BLaER1 (cell line): ENCODE measurements around the gene TPSB2.
"Not testable (repeated sequence)": the region's sequence is repeated elsewhere in the genome, so short reads cannot be mapped to it uniquely, and the experiment has no call there.

Experiments used
- H3K27ac ChIP-seq: shearing (Covaris generic); formaldehyde crosslinking; 2 replicates; pipeline ENCODE4 v1.8.1; 2022
- H3K27me3 ChIP-seq: shearing (Covaris generic); formaldehyde crosslinking; 2 replicates; pipeline ENCODE4 v1.8.1; 2022
- H3K36me3 ChIP-seq: shearing (Covaris generic); formaldehyde crosslinking; 2 replicates; pipeline ENCODE4 v1.8.1; 2022
- H3K4me1 ChIP-seq: shearing (Covaris generic); formaldehyde crosslinking; 2 replicates; pipeline ENCODE4 v1.8.1; 2022
- H3K4me2 ChIP-seq: shearing (Covaris generic); formaldehyde crosslinking; 2 replicates; pipeline ENCODE4 v1.8.1; 2022
- H3K4me3 ChIP-seq: shearing (Covaris generic); formaldehyde crosslinking; 2 replicates; pipeline ENCODE4 v1.8.1; 2022
- H3K9ac ChIP-seq: shearing (Covaris generic); formaldehyde crosslinking; 2 replicates; pipeline ENCODE4 v1.8.1; 2022
- H3K9me3 ChIP-seq: shearing (Covaris generic); formaldehyde crosslinking; 2 replicates; pipeline ENCODE4 v1.8.1; 2022
- H4K20me1 ChIP-seq: shearing (Covaris generic); formaldehyde crosslinking; 2 replicates; pipeline ENCODE4 v1.8.1; 2022
- Cebpa-rat ChIP-seq: shearing (Covaris generic); IDR thresholded peaks from 2 replicates; pipeline ENCODE4 v1.8.1; 2022

The TPSB2 gene

DNA sequence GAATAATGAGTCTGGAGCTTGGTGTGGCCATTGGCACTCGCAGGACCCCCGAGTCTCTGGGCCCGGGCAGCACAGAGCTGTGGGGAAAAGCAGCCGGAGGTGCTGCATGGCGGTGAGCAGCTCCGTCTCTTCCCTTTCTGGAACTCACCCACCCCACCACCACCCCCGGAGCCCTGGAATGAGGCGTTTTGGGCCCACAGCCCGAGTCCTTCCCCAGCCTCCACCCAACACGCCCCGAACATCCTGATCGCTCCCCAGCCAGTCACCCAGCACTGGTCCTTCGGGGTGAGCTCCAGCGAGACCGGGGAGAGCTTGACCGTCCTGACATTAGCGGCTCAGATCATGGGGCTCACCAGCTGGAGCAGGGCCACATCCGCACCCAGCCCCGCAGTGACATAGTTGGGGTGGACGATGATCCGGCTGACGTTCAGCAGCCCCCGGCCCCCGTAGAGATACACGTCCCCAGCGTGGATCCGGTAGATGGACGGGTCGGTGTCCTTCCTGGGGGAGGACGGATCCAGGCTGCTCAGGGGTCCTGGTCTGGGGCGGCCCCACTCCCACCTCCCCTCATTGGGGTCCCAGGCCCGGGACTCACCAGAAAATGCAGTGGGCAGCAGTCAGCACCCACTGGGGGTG lies 32.3 kb upstream of the TPSB2 start:
- Histone ChIP-seq H3K9me3 (no peaks in the 10 kb centered on the region; the same call in 1 of the 2 replicates), H3K27me3 (peaks cover 63% of the 10 kb centered on the region), H4K20me1 (peaks cover 49% of the 10 kb centered on the region), H3K4me1 (peaks cover 13% of the 10 kb centered on the region; the same call in 1 of the 2 replicates), H3K4me3 (no peak overlapping the region), H3K27ac (no peak overlapping the region), H3K9ac (no peak overlapping the region), H3K4me2 (no peak overlapping the region), H3K36me3 (no peaks in the 10 kb centered on the region)
- no peak for TF ChIP-seq Cebpa-rat

DNA sequence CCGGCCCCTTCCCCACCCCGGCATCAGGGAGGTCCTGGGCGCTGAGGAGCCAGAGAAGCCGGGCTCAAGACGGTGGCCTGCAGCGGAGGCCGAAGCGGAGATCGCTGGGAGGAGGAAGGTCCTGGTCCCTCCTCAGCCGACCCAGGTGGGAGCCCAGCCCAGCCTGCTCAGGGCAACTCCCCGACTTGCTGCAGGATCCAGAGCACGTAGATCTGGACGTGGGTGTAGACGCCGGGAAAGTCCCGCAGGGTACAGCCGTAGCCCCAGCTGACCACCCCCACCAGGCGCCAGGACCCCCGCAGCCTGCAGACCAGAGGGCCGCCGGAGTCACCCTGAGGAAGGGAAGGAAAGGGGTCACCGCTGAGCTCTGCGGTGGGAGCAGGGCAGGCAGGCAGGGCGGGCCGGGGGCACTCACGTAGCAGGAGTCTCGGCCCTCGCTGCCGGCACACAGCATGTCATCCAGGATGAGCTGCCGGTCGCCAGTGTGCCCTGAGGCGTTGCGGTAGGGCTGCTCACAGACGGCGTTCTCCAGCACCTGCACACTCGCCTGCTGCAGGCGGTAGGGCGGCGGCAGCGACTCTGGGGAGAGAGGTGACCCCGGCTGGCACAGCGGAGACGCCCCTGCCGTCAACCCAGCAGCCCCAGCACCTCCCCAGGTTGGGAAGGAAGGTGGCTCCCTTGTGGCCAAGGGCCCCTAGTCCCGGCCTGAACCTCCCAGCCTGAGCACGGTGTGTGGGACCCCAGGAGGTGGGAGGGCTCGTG lies 31.3 kb upstream of the TPSB2 start:
- H3K4me3 ChIP-seq, result no peak overlapping the region
- H3K27ac ChIP-seq, result no peak overlapping the region
- no peak for TF ChIP-seq Cebpa-rat
- H3K9ac ChIP-seq, result no peak overlapping the region
- peaks cover 13% of the 10 kb centered on the region; the same call in 1 of the 2 replicates for H3K4me1 ChIP-seq
- peaks cover 57% of the 10 kb centered on the region for H4K20me1 ChIP-seq
- no peaks in the 10 kb centered on the region for H3K36me3 ChIP-seq
- H3K4me2 ChIP-seq, result no peak overlapping the region
- H3K9me3 ChIP-seq, result no peaks in the 10 kb centered on the region; the same call in 1 of the 2 replicates
- peaks cover 73% of the 10 kb centered on the region for H3K27me3 ChIP-seq

- Histone ChIP-seq H3K4me1 (peaks cover 13% of the 10 kb centered on the region; the same call in 1 of the 2 replicates), H3K9me3 (no peaks in the 10 kb centered on the region; the same call in 1 of the 2 replicates), H3K36me3 (no peaks in the 10 kb centered on the region), H3K4me2 (no peak overlapping the region), H3K4me3 (no peak overlapping the region), H3K27ac (no peak overlapping the region), H3K9ac (no peak overlapping the region), H3K27me3 (peaks cover 75% of the 10 kb centered on the region), H4K20me1 (peaks cover 57% of the 10 kb centered on the region)
- TF ChIP-seq Cebpa-rat, result no peak
Observed at GRCh38 chr16:1260101-1260680, 30.2 kb upstream of the TPSB2 start.

DNA sequence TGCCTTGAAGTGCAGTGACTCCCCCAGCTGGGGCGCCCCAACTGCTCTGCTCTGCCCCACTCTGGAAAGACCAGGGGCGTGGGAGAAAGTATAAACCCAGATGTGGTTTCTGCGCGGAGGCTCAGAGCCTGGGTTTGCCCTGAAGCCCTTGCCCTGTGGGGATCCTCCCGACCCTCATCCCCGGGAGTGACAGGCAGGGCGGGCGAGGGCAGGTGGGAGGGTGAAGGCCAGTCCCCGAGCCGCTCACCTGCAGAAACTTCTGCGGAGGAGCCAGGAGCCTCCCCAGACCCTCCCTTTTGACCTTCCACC lies 29.7 kb upstream of the TPSB2 start:
- Histone ChIP-seq H3K36me3 (no peaks in the 10 kb centered on the region), H3K9ac (no peak overlapping the region), H3K4me1 (peaks cover 13% of the 10 kb centered on the region; the same call in 1 of the 2 replicates), H3K4me2 (no peak overlapping the region), H3K27ac (no peak overlapping the region), H3K27me3 (peaks cover 75% of the 10 kb centered on the region), H4K20me1 (peaks cover 57% of the 10 kb centered on the region), H3K4me3 (no peak overlapping the region), H3K9me3 (no peaks in the 10 kb centered on the region; the same call in 1 of the 2 replicates)
- no peak for TF ChIP-seq Cebpa-rat

DNA sequence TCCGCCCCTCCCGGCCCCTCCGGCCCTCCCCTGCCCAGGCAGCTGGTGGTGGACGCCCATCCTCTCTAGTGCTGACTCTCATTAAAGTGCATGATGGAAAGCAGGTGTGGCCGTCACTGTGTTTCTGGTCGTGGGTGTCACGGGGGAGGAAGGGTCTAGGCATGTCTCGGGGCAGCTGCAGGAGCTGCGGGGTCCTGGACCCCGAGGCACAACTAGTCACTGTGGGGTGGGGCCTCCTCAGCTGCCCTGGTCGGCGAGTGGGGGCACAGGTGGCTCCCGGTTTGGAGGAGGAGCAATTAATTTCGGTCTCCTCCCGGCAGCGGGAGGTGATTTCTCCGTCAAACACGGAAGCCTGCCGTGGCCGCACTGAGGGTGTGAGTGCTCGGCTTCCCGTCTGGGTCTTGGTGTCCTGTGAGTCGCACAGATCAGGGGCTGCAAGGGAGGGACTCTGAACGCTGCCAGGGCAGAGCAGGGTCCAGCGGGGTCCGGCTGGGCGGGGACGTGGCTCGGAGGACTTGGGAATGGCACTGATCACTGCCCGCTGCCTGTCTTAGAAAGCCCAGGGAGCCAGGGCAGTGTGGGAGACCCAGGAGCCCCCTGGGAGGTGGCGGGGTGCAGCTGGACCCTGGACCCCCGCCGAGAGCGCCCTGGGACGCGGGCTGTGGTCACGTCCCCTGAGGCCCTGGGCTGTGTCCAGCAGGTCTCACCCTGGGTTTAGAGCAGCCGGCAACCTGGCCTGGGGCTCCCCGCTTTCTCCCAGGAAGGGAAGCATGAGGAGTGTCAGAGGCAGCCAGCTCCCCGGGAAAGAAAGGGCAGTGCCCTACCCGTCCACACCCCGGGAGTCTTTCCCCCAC lies 29.1 kb upstream of the TPSB2 start:
- H3K4me1 ChIP-seq, result peaks cover 13% of the 10 kb centered on the region; the same call in 1 of the 2 replicates
- H3K27ac ChIP-seq, result no peak overlapping the region
- peaks cover 57% of the 10 kb centered on the region for H4K20me1 ChIP-seq
- H3K9ac ChIP-seq, result no peak overlapping the region
- H3K27me3 ChIP-seq, result peaks cover 75% of the 10 kb centered on the region
- H3K4me2 ChIP-seq, result peak overlapping the region; percentile 56
- H3K4me3 ChIP-seq, result peak overlapping the region; percentile 38; the same call in 1 of the 2 replicates
- no peaks in the 10 kb centered on the region for H3K36me3 ChIP-seq
- no peaks in the 10 kb centered on the region for H3K9me3 ChIP-seq
- TF ChIP-seq Cebpa-rat, result no peak

GRCh38 chr16:1258225-1258600 lies 28.2 kb upstream of the TPSB2 start:
- H3K27me3 ChIP-seq, result peaks cover 68% of the 10 kb centered on the region

GRCh38 chr16:1257561-1258224 lies 27.7 kb upstream of the TPSB2 start:
- Histone ChIP-seq H4K20me1 (peaks cover 52% of the 10 kb centered on the region), H3K4me3 (no peak overlapping the region), H3K4me1 (peaks cover 13% of the 10 kb centered on the region; the same call in 1 of the 2 replicates), H3K9ac (no peak overlapping the region), H3K9me3 (no peaks in the 10 kb centered on the region), H3K4me2 (no peak overlapping the region), H3K27ac (no peak overlapping the region), H3K36me3 (no peaks in the 10 kb centered on the region), H3K27me3 (peaks cover 62% of the 10 kb centered on the region)
- TF ChIP-seq Cebpa-rat, result no peak

More at GRCh38 chr16:1258225-1258600, 28.2 kb upstream of the TPSB2 start:
- no peaks in the 10 kb centered on the region for H3K9me3 ChIP-seq
- peaks cover 57% of the 10 kb centered on the region for H4K20me1 ChIP-seq
- no peak for TF ChIP-seq Cebpa-rat
- H3K27ac ChIP-seq, result no peak overlapping the region
- H3K4me3 ChIP-seq, result no peak overlapping the region
- H3K4me1 ChIP-seq, result peaks cover 13% of the 10 kb centered on the region; the same call in 1 of the 2 replicates
- no peaks in the 10 kb centered on the region for H3K36me3 ChIP-seq
- H3K4me2 ChIP-seq, result no peak overlapping the region
- no peak overlapping the region for H3K9ac ChIP-seq

DNA sequence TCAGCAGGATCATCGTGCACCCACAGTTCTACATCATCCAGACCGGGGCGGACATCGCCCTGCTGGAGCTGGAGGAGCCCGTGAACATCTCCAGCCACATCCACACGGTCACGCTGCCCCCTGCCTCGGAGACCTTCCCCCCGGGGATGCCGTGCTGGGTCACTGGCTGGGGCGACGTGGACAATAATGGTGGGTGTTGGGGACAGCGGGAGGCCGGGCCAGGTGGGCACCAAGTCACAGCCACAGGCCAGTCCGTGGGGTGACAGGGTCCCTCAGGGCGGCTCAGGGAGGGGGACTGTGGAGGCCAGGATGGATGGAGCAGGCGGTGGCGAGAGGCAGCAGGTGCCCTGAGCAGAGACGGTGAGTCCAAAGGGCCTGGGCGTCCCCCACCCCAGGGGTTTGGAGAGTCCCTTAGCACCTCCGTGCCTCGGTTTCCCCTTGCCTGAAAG lies 26.9 kb upstream of the TPSB2 start:
- no peak for TF ChIP-seq Cebpa-rat
- no peak overlapping the region for H3K4me2 ChIP-seq
- H3K9ac ChIP-seq, result no peak overlapping the region
- H3K9me3 ChIP-seq, result no peaks in the 10 kb centered on the region
- no peaks in the 10 kb centered on the region for H3K36me3 ChIP-seq
- peaks cover 44% of the 10 kb centered on the region for H4K20me1 ChIP-seq
- no peak overlapping the region for H3K4me3 ChIP-seq
- H3K4me1 ChIP-seq, result peaks cover 13% of the 10 kb centered on the region; the same call in 1 of the 2 replicates
- peaks cover 54% of the 10 kb centered on the region for H3K27me3 ChIP-seq
- H3K27ac ChIP-seq, result no peak overlapping the region

DNA sequence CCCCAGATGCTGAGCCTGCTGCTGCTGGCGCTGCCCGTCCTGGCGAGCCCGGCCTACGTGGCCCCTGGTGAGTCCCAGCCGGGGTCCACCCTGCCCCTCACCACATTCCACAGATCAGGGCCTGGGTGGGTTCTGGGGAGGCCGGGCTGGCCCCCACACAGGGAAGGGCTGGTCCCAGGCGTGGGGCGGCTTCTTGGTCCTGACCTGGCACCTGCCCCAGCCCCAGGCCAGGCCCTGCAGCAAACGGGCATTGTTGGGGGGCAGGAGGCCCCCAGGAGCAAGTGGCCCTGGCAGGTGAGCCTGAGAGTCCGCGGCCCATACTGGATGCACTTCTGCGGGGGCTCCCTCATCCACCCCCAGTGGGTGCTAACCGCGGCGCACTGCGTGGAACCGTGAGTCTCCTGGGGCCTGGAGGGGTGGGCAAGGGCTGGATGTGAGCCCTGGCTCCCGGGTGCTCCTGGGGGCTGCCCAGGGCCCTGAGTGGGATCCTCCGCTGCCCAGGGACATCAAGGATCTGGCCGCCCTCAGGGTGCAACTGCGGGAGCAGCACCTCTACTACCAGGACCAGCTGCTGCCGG lies 26.4 kb upstream of the TPSB2 start:
- not testable (repeated sequence) for H3K27ac ChIP-seq, H3K9ac ChIP-seq, H3K4me3 ChIP-seq, H3K9me3 ChIP-seq, H3K36me3 ChIP-seq, H3K4me2 ChIP-seq
- Histone ChIP-seq H4K20me1 (peaks cover 39% of the 10 kb centered on the region), H3K4me1 (peaks cover 11% of the 10 kb centered on the region; the same call in 1 of the 2 replicates), H3K27me3 (peaks cover 49% of the 10 kb centered on the region)

- Histone ChIP-seq H4K20me1 (peaks cover 33% of the 10 kb centered on the region), H3K27me3 (peaks cover 40% of the 10 kb centered on the region)
- not testable (repeated sequence) for H3K4me2 ChIP-seq, H3K9ac ChIP-seq, H3K4me3 ChIP-seq, H3K9me3 ChIP-seq, H3K27ac ChIP-seq, H3K4me1 ChIP-seq, H3K36me3 ChIP-seq
Observed at GRCh38 chr16:1255276-1256122, 25.5 kb upstream of the TPSB2 start, which contains the start of gene TPSD1. TPSD1 (plus strand) TSS chr16:1256069; CDS start chr16:1256281, 212 bp downstream.

GRCh38 chr16:1254821-1255220 lies 24.8 kb upstream of the TPSB2 start:
- not testable (repeated sequence) for H3K4me3 ChIP-seq, H3K27ac ChIP-seq, H3K36me3 ChIP-seq, H3K4me2 ChIP-seq, H3K9ac ChIP-seq, H3K4me1 ChIP-seq, H3K9me3 ChIP-seq
- H3K27me3 ChIP-seq, result peaks cover 34% of the 10 kb centered on the region
- H4K20me1 ChIP-seq, result peaks cover 26% of the 10 kb centered on the region
